ENCODE results near the gene SSH3. TPM values are rescaled to one million over a fixed set of nuclear protein-coding genes. Genes with fewer than 3 reads are reported as not detected.

The SSH3 gene, protein sequence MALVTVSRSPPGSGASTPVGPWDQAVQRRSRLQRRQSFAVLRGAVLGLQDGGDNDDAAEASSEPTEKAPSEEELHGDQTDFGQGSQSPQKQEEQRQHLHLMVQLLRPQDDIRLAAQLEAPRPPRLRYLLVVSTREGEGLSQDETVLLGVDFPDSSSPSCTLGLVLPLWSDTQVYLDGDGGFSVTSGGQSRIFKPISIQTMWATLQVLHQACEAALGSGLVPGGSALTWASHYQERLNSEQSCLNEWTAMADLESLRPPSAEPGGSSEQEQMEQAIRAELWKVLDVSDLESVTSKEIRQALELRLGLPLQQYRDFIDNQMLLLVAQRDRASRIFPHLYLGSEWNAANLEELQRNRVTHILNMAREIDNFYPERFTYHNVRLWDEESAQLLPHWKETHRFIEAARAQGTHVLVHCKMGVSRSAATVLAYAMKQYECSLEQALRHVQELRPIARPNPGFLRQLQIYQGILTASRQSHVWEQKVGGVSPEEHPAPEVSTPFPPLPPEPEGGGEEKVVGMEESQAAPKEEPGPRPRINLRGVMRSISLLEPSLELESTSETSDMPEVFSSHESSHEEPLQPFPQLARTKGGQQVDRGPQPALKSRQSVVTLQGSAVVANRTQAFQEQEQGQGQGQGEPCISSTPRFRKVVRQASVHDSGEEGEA
- total RNA-seq, result 10 to 100 TPM; 35.9 to 99.2 (median 53.8) TPM

DNA sequence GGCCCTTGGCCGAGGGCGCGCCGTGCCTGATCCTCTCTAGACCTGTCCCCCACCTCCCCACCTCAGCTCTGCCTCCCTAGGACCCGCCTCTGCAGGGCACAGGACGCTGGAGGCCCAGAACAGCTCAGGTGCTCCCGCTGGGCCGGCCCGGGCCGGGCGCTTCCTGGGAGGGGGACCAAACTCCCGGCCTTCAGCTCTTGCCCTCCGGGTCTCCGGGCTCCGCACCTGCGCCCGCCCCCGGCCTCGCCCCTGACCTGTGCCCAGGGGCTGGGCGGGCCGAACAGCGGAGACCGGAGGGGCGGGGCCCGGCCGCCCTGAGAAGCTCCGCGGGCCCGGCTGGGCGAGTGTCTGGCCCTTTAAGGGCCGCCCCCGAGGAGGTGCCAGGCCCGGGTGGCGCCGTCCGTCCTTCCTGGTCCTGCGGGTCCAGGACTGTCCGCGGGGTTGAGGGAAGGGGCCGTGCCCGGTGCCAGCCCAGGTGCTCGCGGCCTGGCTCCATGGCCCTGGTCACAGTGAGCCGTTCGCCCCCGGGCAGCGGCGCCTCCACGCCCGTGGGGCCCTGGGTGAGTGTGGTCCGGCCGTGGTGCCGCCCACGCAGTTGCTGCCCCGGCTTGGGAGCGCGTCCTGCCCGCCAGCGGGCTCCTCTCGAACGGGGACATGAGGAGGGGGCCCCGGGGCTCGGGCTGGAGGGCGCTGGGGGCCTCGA, at the start of gene SSH3:
SSH3 (plus strand) TSS at position 399 of the 703 bp plus-strand sequence; CDS start at position 495, 96 bp downstream.
- peak; percentile 95 to 96 for DNase-seq
- 0% methylated on average over 9 of the region's 65 CpGs; no CpG with 5 or more reads in 1 of the 2 donors for WGBS, 2 donors

DNA sequence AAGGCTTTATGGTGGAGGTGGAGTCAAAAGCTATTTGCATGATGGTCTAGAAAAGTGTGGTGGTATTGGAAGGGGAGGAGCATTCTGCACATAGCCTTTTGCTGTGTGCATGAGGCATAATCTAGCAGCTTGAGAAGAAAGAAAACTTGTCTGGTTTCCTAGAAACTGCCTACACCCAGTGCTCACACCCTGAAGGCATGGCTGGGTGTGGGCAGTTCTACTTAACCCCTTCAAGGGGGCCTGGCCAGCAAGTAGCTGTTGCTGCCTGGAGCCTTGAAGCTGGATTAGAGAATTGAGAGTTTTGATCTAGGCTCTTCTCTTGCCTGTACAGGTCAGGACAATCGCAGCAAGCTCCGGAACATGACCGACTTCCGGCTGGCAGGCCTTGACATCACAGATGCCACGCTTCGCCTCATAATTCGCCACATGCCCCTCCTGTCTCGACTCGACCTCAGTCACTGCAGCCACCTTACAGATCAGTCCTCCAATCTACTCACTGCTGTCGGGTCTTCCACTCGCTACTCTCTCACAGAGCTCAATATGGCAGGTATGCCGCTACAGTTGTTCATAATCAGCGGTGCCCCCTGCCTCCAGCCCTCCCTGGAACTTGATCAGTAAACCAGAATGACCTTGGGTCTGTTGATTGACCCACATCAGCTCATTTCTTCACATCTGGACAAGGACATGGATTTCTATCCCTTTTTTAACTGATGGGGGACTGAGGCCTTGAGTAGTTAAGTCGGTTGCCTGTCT, 49.3 kb upstream of the SSH3 start:
- Histone ChIP-seq H3K9me3 (no peaks in the 10 kb centered on the region), H3K36me3 (peaks cover 53 to 83% (median 72%) of the 10 kb centered on the region in 4 donors), H3K27ac (no peak overlapping the region), H3K27me3 (no peaks in the 10 kb centered on the region), H3K4me3 (no peak overlapping the region), H3K4me1 (peaks cover 0 to 10% (median 4%) of the 10 kb centered on the region in 4 donors)
- WGBS, 2 donors, result 94 to 99% methylated on average over 13 to 14 of the region's 14 CpGs
- DNase-seq (no peak), ATAC-seq (ENCODE audit: low FRiP score in 2 of 2) (no peak)
- TF ChIP-seq, protein P1, sequence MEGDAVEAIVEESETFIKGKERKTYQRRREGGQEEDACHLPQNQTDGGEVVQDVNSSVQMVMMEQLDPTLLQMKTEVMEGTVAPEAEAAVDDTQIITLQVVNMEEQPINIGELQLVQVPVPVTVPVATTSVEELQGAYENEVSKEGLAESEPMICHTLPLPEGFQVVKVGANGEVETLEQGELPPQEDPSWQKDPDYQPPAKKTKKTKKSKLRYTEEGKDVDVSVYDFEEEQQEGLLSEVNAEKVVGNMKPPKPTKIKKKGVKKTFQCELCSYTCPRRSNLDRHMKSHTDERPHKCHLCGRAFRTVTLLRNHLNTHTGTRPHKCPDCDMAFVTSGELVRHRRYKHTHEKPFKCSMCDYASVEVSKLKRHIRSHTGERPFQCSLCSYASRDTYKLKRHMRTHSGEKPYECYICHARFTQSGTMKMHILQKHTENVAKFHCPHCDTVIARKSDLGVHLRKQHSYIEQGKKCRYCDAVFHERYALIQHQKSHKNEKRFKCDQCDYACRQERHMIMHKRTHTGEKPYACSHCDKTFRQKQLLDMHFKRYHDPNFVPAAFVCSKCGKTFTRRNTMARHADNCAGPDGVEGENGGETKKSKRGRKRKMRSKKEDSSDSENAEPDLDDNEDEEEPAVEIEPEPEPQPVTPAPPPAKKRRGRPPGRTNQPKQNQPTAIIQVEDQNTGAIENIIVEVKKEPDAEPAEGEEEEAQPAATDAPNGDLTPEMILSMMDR (IDR thresholded peaks at IDR 0.05), result no peak
- TF ChIP-seq POLR2AphosphoS5 (IDR thresholded peaks at IDR 0.05) (no peak), POLR2A (IDR thresholded peaks at IDR 0.05) (no peak), EP300 (IDR thresholded peaks at IDR 0.05) (no peak)

More for the DNA sequence above, at the start of gene SSH3:
- H3K36me3 ChIP-seq, result peaks cover 16 to 50% (median 33%) of the 10 kb centered on the region in 4 donors
- peak within 1 kb of the TSS; percentile 83 to 99 (median 89) for H3K4me3 ChIP-seq
- H3K27ac ChIP-seq, result peak within 1 kb of the TSS; percentile 78 to 96 (median 92)
- no peaks in the 10 kb centered on the region for H3K9me3 ChIP-seq
- no peaks in the 10 kb centered on the region for H3K27me3 ChIP-seq
- TF ChIP-seq, protein P1 (IDR thresholded peaks at IDR 0.05), result peak in 1 of 6 experiments; percentile 19
- TF ChIP-seq POLR2AphosphoS5 (IDR thresholded peaks at IDR 0.05), result peak; percentile 24 to 70
- no peak for TF ChIP-seq EP300 (IDR thresholded peaks at IDR 0.05)
- TF ChIP-seq POLR2A (IDR thresholded peaks at IDR 0.05), result peak in 2 of 4 donors; percentile 74 to 78
- peaks cover 23 to 39% (median 28%) of the 10 kb centered on the region in 4 donors for H3K4me1 ChIP-seq
- ATAC-seq (ENCODE audit: low FRiP score in 2 of 2), result peak; percentile 90 to 93

GRCh38 chr11:67254798-67255197, 48.5 kb upstream of the SSH3 start:
- H3K4me1 ChIP-seq, result peaks cover 0 to 10% (median 4%) of the 10 kb centered on the region in 4 donors
- H3K27ac ChIP-seq, result no peak overlapping the region
- no peak for ATAC-seq (ENCODE audit: low FRiP score in 2 of 2)
- no peak for TF ChIP-seq POLR2AphosphoS5 (IDR thresholded peaks at IDR 0.05)
- TF ChIP-seq, protein P1 (IDR thresholded peaks at IDR 0.05), result no peak
- no peak for TF ChIP-seq EP300 (IDR thresholded peaks at IDR 0.05)
- TF ChIP-seq POLR2A (IDR thresholded peaks at IDR 0.05), result no peak
- no peak for DNase-seq
- H3K36me3 ChIP-seq, result peaks cover 46 to 76% (median 64%) of the 10 kb centered on the region in 4 donors
- no peaks in the 10 kb centered on the region for H3K9me3 ChIP-seq
- WGBS, 2 donors, result 88 to 89% methylated on average over 15 of the region's 15 CpGs
- H3K4me3 ChIP-seq, result no peak overlapping the region
- no peaks in the 10 kb centered on the region for H3K27me3 ChIP-seq

DNA sequence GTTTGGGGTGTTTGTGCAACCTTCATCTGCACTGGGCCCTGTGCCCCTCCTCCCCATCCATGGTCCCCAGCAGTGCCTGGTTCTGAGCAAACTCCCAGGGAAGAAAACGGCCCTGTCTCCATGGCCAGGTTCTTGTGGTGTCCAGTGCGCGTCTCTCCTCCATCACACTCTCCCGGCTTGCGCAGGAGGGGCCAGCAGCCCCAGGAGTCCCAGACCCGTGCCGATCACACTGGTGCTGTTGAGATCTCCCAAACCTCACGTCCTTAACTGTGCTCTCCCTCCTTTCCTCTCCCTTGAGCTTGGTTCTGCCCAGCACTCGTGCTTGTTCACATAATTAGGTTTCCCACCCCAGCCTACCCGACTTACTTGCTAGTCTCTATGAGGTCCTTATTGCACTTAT, 48.0 kb upstream of the SSH3 start:
- peaks cover 41 to 70% (median 59%) of the 10 kb centered on the region in 4 donors for H3K36me3 ChIP-seq
- TF ChIP-seq POLR2A (IDR thresholded peaks at IDR 0.05), result no peak
- TF ChIP-seq EP300 (IDR thresholded peaks at IDR 0.05), result no peak
- TF ChIP-seq, protein P1 (IDR thresholded peaks at IDR 0.05), result no peak
- no peak for TF ChIP-seq POLR2AphosphoS5 (IDR thresholded peaks at IDR 0.05)
- ATAC-seq (ENCODE audit: low FRiP score in 2 of 2) (no peak), DNase-seq (no peak)
- peaks cover 0 to 10% (median 4%) of the 10 kb centered on the region in 4 donors for H3K4me1 ChIP-seq
- no peaks in the 10 kb centered on the region for H3K9me3 ChIP-seq
- no peaks in the 10 kb centered on the region for H3K27me3 ChIP-seq
- H3K27ac ChIP-seq, result no peak overlapping the region
- no peak overlapping the region for H3K4me3 ChIP-seq
- WGBS, 2 donors, result 93 to 95% methylated on average over 9 to 10 of the region's 10 CpGs

All from upper lobe of left lung (tissue), 6 donors.